ENCODE results near the gene PAX6.

The PAX6 gene

GRCh38 chr11:31824332-31824878 lies 13.3 kb upstream of the PAX6 start:
- Histone ChIP-seq H3K36me3 (replicated peaks) (no peaks in the 10 kb centered on the region), H3K27ac (no peak overlapping the region), H3K27me3 (replicated peaks) (peaks cover 99% of the 10 kb centered on the region), H3K4me3 (ENCODE audit: low read depth, low read length) (no peak overlapping the region)
- no peak for DNase-seq
- in situ Hi-C loops (cut with HindIII; ENCODE audit: low pct_ligation_motif_present, low sequenced_read_pairs), result loop anchor here (10.0 kb wide), 1 partner anchor 610 kb away; the partner anchor contains the start of gene WT1
- TF ChIP-seq CTCF (IDR thresholded peaks at IDR 0.05; ENCODE audit: low read depth, low read length, missing control alignments), result no peak

GRCh38 chr11:31823644-31824331 lies 12.7 kb upstream of the PAX6 start:
- DNase-seq, result no peak
- peaks cover 97% of the 10 kb centered on the region for H3K27me3 ChIP-seq (replicated peaks)
- no peak for TF ChIP-seq CTCF (IDR thresholded peaks at IDR 0.05; ENCODE audit: low read depth, low read length, missing control alignments)
- H3K4me3 ChIP-seq (ENCODE audit: low read depth, low read length), result no peak overlapping the region
- no peak overlapping the region for H3K27ac ChIP-seq
- in situ Hi-C loops (cut with HindIII; ENCODE audit: low pct_ligation_motif_present, low sequenced_read_pairs), result loop anchor here (10.0 kb wide), 1 partner anchor 611 kb away; the partner anchor contains the start of gene WT1
- no peaks in the 10 kb centered on the region for H3K36me3 ChIP-seq (replicated peaks)

GRCh38 chr11:31822927-31823643 lies 12.0 kb upstream of the PAX6 start:
- H3K36me3 ChIP-seq (replicated peaks), result no peaks in the 10 kb centered on the region
- H3K27me3 ChIP-seq (replicated peaks), result peaks cover 99% of the 10 kb centered on the region
- H3K27ac ChIP-seq, result no peak overlapping the region
- H3K4me3 ChIP-seq (ENCODE audit: low read depth, low read length), result no peak overlapping the region
- TF ChIP-seq CTCF (IDR thresholded peaks at IDR 0.05; ENCODE audit: low read depth, low read length, missing control alignments), result no peak
- no peak for DNase-seq
- in situ Hi-C loops (cut with HindIII; ENCODE audit: low pct_ligation_motif_present, low sequenced_read_pairs), result loop anchor here (10.0 kb wide), 1 partner anchor 612 kb away; the partner anchor contains the start of gene WT1

GRCh38 chr11:31822175-31822926 lies 11.2 kb upstream of the PAX6 start:
- H3K27ac ChIP-seq, result no peak overlapping the region
- DNase-seq, result no peak
- no peaks in the 10 kb centered on the region for H3K36me3 ChIP-seq (replicated peaks)
- peaks cover 99% of the 10 kb centered on the region for H3K27me3 ChIP-seq (replicated peaks)
- in situ Hi-C loops (cut with HindIII; ENCODE audit: low pct_ligation_motif_present, low sequenced_read_pairs), result loop anchor here (10.0 kb wide), 1 partner anchor 612 kb away; the partner anchor contains the start of gene WT1
- H3K4me3 ChIP-seq (ENCODE audit: low read depth, low read length), result no peak overlapping the region
- TF ChIP-seq CTCF (IDR thresholded peaks at IDR 0.05; ENCODE audit: low read depth, low read length, missing control alignments), result no peak

- no peaks in the 10 kb centered on the region for H3K36me3 ChIP-seq (replicated peaks)
- TF ChIP-seq CTCF (IDR thresholded peaks at IDR 0.05; ENCODE audit: low read depth, low read length, missing control alignments), result no peak
- DNase-seq, result no peak
- no peak overlapping the region for H3K27ac ChIP-seq
- in situ Hi-C loops (cut with HindIII; ENCODE audit: low pct_ligation_motif_present, low sequenced_read_pairs), result loop anchor here (10.0 kb wide), 1 partner anchor 613 kb away; the partner anchor contains the start of gene WT1
- H3K27me3 ChIP-seq (replicated peaks), result peaks cover 99% of the 10 kb centered on the region
- no peak overlapping the region for H3K4me3 ChIP-seq (ENCODE audit: low read depth, low read length)
These were observed 10.6 kb upstream of the PAX6 start for GRCh38 chr11:31821766-31822165.

Measured in brain microvascular endothelial cell (primary cell).